ENCODE measurements around the gene ASPHD2. TPM values are rescaled to one million over a fixed set of nuclear protein-coding genes. Genes with fewer than 3 reads are reported as not detected.

ASPHD2 gene
- total RNA-seq, result 1 to 10 TPM; 2.7 to 3.7 (median 3.5) TPM
- long read RNA-seq, donor 1, transcript ASPHD2-201 (4 exons, 3,357 nt), result major isoform, 8 of 11 reads
- long read RNA-seq, donor 1, partial matches to known transcripts, result 3 of 11 reads
- long read RNA-seq, donor 1, other reads (novel, unspliced or antisense), result 0 of 11 reads
- long read RNA-seq, donor 2, result 0 reads

DNA sequence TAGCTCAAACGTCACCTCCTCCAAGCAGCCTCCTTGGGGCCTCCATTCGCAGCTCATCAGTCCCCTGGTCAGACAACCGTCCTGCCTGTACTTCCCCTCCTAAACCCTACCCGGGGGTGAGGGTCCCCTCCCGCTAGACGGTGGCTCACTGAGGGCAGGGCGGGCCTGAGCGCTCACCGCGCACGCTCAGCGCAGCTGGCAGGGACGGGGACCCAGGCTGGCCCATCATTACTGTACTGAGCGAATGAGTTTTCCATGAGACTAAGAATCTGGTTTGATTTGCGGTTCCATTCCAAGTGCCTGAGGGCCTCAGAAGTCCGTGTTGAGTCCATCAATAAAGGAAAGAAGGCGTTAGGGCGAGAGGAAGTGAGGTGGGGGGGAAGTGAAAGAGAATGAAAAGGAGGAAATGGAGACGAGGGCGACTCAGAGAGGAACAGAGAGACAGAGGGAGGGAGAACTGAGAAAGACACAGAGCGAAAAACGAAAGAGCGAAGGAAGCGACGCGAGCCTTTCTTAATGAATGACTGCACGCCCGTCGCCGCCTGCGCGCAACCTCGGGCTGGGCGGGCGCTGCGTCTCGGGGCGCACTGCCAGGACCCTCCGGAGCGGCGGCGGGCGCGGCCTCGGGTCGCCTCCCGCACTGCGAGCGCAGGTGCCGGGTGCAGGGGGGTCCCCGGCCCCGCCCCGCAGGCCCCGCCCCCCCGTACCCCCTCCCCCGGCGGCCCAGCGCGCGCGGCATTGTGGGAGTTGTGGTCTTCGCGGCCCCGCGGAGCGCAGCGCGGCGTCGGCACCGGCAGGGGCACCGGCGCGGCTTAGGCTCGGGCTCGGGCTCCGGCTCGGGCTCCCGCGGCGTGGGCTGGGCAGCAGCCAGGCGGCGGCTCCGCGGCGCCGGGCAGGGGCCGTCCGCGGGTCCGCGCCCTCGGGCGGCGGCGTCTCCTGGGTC, at the start of gene ASPHD2:
TSS of gene ASPHD2 (plus strand) at position 746 of the 943 bp plus-strand sequence. CDS start 4,356 bp downstream, outside the sequence.
- ATAC-seq (peak; percentile 91), DNase-seq (peak; percentile 71 to 85 (median 78))
- H3K4me1 ChIP-seq (ENCODE audit: low read depth), result peaks cover 8% of the 10 kb centered on the region
- H3K4me3 ChIP-seq, result peak within 1 kb of the TSS; percentile 36
- intact Hi-C loops (cut with DNase I, micrococcal nuclease), result no loop called here
- TF ChIP-seq, protein P1, sequence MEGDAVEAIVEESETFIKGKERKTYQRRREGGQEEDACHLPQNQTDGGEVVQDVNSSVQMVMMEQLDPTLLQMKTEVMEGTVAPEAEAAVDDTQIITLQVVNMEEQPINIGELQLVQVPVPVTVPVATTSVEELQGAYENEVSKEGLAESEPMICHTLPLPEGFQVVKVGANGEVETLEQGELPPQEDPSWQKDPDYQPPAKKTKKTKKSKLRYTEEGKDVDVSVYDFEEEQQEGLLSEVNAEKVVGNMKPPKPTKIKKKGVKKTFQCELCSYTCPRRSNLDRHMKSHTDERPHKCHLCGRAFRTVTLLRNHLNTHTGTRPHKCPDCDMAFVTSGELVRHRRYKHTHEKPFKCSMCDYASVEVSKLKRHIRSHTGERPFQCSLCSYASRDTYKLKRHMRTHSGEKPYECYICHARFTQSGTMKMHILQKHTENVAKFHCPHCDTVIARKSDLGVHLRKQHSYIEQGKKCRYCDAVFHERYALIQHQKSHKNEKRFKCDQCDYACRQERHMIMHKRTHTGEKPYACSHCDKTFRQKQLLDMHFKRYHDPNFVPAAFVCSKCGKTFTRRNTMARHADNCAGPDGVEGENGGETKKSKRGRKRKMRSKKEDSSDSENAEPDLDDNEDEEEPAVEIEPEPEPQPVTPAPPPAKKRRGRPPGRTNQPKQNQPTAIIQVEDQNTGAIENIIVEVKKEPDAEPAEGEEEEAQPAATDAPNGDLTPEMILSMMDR (IDR thresholded peaks at IDR 0.05), result no peak
- H3K36me3 ChIP-seq (ENCODE audit: low read depth), result no peaks in the 10 kb centered on the region
- H3K9me3 ChIP-seq, result no peaks in the 10 kb centered on the region

DNA sequence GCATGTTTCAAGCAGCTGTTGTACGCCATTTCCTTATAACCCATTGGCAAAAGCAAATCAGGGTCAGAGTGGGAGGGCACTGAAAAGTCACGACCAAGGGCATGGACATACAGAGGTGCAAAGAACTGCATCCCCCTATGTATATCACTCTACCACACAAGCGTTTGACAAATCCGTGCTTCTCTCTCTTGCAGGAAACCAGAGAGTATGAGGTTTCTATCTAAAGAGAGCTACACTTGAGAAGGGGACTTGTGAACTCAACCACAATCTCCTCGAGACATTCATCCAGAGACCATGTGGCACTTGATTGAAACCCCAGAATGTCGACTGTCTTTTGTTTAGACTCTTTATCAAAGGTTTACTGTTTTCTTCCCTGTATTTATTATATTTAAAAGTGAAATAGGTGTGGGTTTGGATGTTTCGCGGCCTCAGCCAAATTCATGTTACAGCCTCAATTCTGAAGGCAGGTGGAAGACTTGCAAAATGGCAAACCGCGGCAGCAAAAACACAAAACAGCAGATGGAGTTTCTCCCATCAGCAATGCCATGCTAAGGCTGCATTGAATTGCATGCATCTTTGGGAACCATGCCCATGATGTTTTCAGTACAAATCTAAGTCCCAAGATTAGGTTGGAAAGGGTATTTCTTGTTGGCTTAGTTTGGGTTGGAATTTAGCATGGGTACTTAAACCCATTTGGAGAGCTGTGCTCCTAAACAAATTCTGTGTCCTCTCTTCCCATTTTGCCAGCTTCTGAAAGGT, 48.8 kb upstream of the ASPHD2 start:
- Histone ChIP-seq H3K36me3 (ENCODE audit: low read depth) (no peaks in the 10 kb centered on the region), H3K4me3 (no peak overlapping the region), H3K4me1 (ENCODE audit: low read depth) (no peaks in the 10 kb centered on the region), H3K9me3 (no peaks in the 10 kb centered on the region)
- intact Hi-C loops (cut with DNase I, micrococcal nuclease), result no loop called here
- DNase-seq (no peak), ATAC-seq (no peak)
- TF ChIP-seq, protein P1 (IDR thresholded peaks at IDR 0.05), result no peak

DNA sequence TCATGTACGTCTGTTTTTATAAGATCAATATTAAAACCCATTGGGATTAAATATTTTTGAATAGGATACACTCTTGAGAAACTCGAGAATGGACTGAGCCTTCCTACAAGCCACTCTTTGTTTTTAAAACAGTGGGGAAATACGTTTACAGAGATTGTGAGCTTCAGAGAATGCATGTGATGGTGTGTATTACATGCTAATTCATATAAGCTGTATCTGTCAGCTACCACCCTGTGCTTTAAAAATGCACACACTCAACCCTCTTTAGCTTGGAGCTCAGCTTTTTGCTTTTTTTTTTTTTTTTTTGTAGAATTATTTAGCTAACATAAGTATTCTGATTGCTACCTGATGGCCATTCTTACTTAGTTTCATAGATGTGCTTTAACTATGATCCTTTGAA, 46.3 kb upstream of the ASPHD2 start:
- TF ChIP-seq, protein P1 (IDR thresholded peaks at IDR 0.05), result no peak
- no peak for DNase-seq
- ATAC-seq, result no peak
- intact Hi-C loops (cut with DNase I, micrococcal nuclease), result no loop called here
- Histone ChIP-seq H3K4me3 (no peak overlapping the region), H3K9me3 (no peaks in the 10 kb centered on the region), H3K36me3 (ENCODE audit: low read depth) (no peaks in the 10 kb centered on the region), H3K4me1 (ENCODE audit: low read depth) (no peaks in the 10 kb centered on the region)

DNA sequence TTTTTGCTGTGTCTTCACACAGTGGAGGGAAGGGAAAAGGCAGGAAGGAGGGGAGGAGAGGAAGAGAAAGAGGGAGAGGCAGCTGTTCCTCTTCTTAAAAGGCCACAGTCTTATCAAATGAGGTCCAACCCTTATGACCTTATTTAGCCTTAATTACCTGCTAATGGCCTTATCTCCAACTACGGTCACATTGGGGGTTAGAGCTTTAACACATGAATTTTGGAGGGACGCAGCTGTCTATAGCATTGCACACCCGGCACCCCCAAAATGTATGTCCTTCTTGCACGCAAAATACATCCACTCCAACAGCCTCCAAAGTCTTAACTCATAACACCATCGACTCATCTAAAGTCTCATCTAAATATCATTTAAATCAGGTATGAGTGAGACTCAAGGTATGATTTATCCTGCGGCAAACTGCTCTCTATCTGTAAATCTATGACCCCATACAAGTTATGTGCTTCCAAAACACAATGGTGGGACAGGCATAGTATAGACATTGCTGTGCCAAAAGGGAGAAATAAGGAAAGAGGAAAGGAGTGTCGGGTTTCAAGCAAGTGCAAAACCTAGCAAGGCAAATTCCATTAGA, 45.0 kb upstream of the ASPHD2 start:
- no peak for ATAC-seq
- no peaks in the 10 kb centered on the region for H3K4me1 ChIP-seq (ENCODE audit: low read depth)
- TF ChIP-seq, protein P1 (IDR thresholded peaks at IDR 0.05), result no peak
- intact Hi-C loops (cut with DNase I, micrococcal nuclease), result no loop called here
- H3K36me3 ChIP-seq (ENCODE audit: low read depth), result no peaks in the 10 kb centered on the region
- H3K4me3 ChIP-seq, result no peak overlapping the region
- DNase-seq, result no peak
- H3K9me3 ChIP-seq, result no peaks in the 10 kb centered on the region

GRCh38 chr22:26385164-26385563, 43.9 kb upstream of the ASPHD2 start:
- no peaks in the 10 kb centered on the region for H3K4me1 ChIP-seq (ENCODE audit: low read depth)
- TF ChIP-seq, protein P1 (IDR thresholded peaks at IDR 0.05), result no peak
- H3K9me3 ChIP-seq, result no peaks in the 10 kb centered on the region
- no peak overlapping the region for H3K4me3 ChIP-seq
- ATAC-seq, result no peak
- intact Hi-C loops (cut with DNase I, micrococcal nuclease), result no loop called here
- DNase-seq, result no peak
- H3K36me3 ChIP-seq (ENCODE audit: low read depth), result no peaks in the 10 kb centered on the region

Measured in mucosa of descending colon (tissue), 3 donors.